HG03045 (cell line): ENCODE results near the gene METAP1.
"Not testable (repeated sequence)": the region's sequence is repeated elsewhere in the genome, so short reads cannot be mapped to it uniquely, and the experiment has no call there.

Experiments
- ATAC-seq: cut with Tn5 transposase; IDR thresholded peaks from one replicate; pipeline ENCODE4 v1.9.1; 2021; ENCODE audit warnings: mild to moderate bottlenecking, moderate library complexity; ENCODE audit not compliant: unreplicated experiment

The METAP1 gene

GRCh38 chr4:99054428-99054994 lies 59.0 kb downstream of the METAP1 start:
- ATAC-seq, result no peak

GRCh38 chr4:99058228-99058627 lies 62.7 kb downstream of the METAP1 start:
- no peak for ATAC-seq

- ATAC-seq, result no peak
These were observed 64.0 kb downstream of the METAP1 start for GRCh38 chr4:99059550-99059949.

GRCh38 chr4:99061048-99061700 lies 65.7 kb downstream of the METAP1 start:
- ATAC-seq, result no peak

- no peak for ATAC-seq
These were observed 66.6 kb downstream of the METAP1 start for GRCh38 chr4:99062120-99062519.

- ATAC-seq, result not testable (repeated sequence)
These were observed 70.0 kb downstream of the METAP1 start for GRCh38 chr4:99065521-99065920.

- no peak for ATAC-seq
These were observed 72.1 kb downstream of the METAP1 start for GRCh38 chr4:99067617-99068016.

GRCh38 chr4:99071159-99071558 lies 75.6 kb downstream of the METAP1 start:
- ATAC-seq, result no peak

GRCh38 chr4:99074816-99075215 lies 79.3 kb downstream of the METAP1 start:
- ATAC-seq, result no peak

GRCh38 chr4:99076292-99076976 lies 80.9 kb downstream of the METAP1 start:
- no peak for ATAC-seq

GRCh38 chr4:99077177-99077576 lies 81.7 kb downstream of the METAP1 start:
- ATAC-seq, result no peak

GRCh38 chr4:99078336-99078735 lies 82.8 kb downstream of the METAP1 start:
- ATAC-seq, result no peak

- no peak for ATAC-seq
These were observed 83.6 kb downstream of the METAP1 start for GRCh38 chr4:99078931-99079624.

GRCh38 chr4:99079625-99080295 lies 84.2 kb downstream of the METAP1 start:
- no peak for ATAC-seq

GRCh38 chr4:99080869-99081268 lies 85.3 kb downstream of the METAP1 start:
- not testable (repeated sequence) for ATAC-seq

GRCh38 chr4:99082192-99082591 lies 86.7 kb downstream of the METAP1 start:
- ATAC-seq, result no peak

GRCh38 chr4:99084595-99084994 lies 89.1 kb downstream of the METAP1 start:
- no peak for ATAC-seq

- peak; percentile 19 for ATAC-seq
These were observed 92.5 kb downstream of the METAP1 start for GRCh38 chr4:99088023-99088449.

GRCh38 chr4:99088481-99089365 lies 93.2 kb downstream of the METAP1 start, which contains the start of gene ADH5:
TSS of gene ADH5 (minus strand) at chr4:99088788. CDS start at chr4:99088700, 88 bp downstream.
- peak; percentile 92 for ATAC-seq
